HG03520 (cell line): Measurements from ENCODE around the gene HOXD13.

ENCODE experiments used
- ATAC-seq: cut with Tn5 transposase; IDR thresholded peaks from one replicate; pipeline ENCODE4 v1.9.1; 2021; ENCODE audit warnings: mild to moderate bottlenecking, moderate library complexity; ENCODE audit not compliant: unreplicated experiment

The HOXD13 gene

GRCh38 chr2:176105078-176105729 lies 12.7 kb downstream of the HOXD13 start:
- no peak for ATAC-seq

GRCh38 chr2:176105730-176106580 lies 13.4 kb downstream of the HOXD13 start:
- ATAC-seq = no peak

- no peak for ATAC-seq
These were observed 14.3 kb downstream of the HOXD13 start, which contains the start of gene HOXD11 for GRCh38 chr2:176106581-176107539. Gene HOXD11 (plus strand): TSS chr2:176107280. CDS start chr2:176107356, 76 bp downstream.

GRCh38 chr2:176107731-176108181 lies 15.2 kb downstream of the HOXD13 start:
- no peak for ATAC-seq

DNA sequence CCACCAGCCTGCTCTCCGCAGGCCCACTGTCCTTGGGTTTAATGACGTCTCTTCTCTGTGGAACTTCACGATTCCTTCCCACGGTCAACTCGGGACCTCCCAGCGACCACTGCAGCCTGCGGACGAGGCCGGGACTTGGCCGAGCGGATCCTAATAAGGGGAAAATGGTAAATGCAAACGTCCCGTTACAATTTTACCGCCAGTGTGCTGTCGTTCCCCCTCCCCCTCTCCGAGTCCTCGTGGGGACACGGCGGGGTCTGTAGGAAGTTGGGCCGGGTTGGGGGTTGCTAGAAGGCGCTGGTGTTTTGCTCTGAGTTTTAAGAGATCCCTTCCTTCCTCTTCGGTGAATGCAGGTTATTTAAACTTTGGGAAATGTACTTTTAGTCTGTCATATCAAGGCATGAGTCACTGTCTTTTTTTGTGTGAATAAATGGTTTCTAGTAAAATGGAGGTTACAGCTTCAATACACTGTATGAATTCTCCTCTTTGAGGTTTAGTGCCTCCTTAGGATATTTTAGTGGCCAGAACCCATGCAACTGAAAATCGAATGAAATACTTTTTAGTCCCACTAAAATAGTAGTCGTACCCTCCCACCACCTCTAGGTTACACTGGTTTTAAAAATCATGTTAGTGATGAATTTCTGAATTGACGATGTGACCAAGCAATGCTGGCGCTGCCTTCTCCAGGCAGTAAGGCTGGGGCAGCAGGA lies 16.8 kb downstream of the HOXD13 start:
- no peak for ATAC-seq

DNA sequence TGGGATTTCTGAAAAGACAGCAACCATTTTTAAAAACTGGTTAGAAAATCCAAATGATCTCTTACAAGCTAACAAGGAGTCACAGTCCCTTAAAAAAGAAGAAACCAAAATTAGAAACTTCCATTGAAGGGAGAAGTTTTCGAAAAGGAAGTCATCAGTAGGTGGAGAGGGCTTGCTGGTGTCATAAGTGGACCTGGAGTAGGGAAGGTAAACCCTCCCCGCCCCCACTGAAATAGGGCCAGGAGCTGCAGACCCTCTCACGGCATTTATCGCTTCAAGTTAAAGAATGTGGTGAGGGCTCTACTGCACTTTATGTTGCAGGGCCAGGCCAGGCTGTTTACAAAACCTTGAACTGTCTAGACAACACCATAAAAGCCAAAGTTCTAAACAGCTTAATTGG lies 17.4 kb downstream of the HOXD13 start:
- no peak for ATAC-seq

GRCh38 chr2:176110415-176111308 lies 18.1 kb downstream of the HOXD13 start:
- no peak for ATAC-seq

DNA sequence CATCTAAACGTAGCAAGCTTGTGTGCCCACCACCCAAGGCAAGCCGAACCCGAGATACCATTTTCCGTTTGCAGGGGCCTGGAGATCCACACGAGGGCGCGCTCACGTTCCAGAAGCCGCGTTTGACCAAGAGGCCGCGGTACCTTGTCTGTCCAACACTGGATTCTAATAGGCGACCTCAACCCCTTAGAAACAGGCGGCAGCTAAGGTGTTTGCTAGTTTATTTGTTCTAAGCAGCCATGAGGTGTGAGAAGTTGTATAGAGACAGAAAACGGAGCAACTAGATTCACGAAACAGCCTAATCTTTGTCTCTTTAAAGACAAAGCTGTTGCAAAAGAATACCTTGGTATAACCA lies 18.8 kb downstream of the HOXD13 start:
- ATAC-seq = no peak

GRCh38 chr2:176111846-176112374 lies 19.4 kb downstream of the HOXD13 start:
- no peak for ATAC-seq

GRCh38 chr2:176112375-176113302 lies 20.1 kb downstream of the HOXD13 start:
- no peak for ATAC-seq

DNA sequence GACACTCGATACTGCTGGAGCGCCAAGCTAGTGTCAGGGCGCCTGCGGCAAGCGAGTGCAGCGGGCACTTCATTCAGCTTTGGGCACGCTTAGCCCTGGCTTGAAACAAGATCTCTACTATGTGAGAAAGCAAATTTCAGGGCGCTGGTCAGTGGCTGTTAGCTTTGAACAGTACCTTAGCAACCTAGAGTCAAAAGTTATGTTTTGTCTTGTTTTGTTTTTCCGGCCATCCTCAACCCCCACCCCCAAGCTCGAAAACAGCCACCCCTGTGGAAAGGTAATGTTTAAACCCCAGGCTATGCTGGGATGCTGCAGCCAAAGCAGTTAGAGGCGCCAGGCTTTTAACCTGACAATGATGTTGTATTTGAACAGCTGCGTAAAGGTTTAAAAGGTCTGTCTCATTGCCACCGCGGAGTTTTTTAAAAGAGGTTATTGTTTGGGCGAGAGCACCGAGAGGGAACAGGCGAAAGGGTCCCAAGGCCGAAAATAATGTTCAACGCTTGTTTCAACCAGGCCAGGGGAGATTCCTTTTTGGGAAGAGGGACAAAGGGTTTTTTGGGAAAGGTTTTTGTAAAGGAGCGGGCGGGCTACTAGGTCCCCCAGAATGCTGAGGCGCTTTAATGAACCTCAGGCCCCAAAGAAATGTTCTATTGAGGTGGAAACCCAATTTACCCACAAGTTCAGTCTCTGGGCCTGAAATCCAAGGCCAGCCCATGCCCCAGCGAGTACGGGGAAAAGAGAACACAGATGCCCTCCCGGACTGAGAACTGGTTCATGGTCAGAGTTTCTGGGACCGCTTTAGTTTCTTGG lies 21.8 kb downstream of the HOXD13 start:
- ATAC-seq = no peak

DNA sequence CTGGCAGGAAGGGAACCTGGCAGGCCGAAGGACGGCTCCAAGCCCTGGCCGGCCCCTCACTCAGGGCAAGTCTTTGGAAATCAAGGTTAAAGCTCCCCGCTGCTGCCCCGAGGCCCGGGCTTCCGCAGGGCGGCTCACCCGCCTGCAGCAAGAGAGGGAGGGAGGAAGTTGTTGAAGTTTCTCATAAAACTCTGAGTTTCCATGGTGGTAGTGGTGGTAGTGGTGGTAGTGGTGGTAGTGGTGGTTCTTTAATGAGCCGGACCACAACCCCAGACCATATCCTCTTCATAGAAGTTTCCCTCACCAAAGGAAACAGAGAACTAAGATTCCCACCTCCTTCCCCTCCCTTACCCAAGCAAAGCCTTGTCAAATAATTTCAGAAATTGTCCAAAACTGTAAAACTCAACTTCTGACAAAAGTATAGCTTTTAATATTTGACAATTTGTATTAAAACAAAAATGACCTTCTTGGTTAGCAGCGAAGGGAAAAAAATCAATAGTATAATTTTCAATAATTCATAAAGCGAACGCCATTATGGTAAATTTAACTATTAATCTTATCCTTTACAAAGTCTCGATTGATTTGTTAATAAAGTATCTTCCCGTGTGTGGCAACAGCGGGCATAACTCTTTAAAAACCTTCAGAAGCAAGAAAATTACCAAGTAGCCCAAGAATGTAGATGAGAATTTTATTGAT lies 22.6 kb downstream of the HOXD13 start:
- no peak for ATAC-seq

GRCh38 chr2:176115883-176116813 lies 23.6 kb downstream of the HOXD13 start, which contains the start of gene HOXD10:
Gene HOXD10 (plus strand): TSS chr2:176116778. CDS start chr2:176116834, 56 bp downstream.
- no peak for ATAC-seq

- no peak for ATAC-seq
These were observed 24.8 kb downstream of the HOXD13 start for GRCh38 chr2:176117162-176117822.

GRCh38 chr2:176117823-176118371 lies 25.4 kb downstream of the HOXD13 start:
- no peak for ATAC-seq
